Glomerular endothelial cell (primary cell): Measurements from ENCODE around the gene URM1. TPM values are rescaled to one million over a fixed set of nuclear protein-coding genes. Genes with fewer than 3 reads are reported as not detected.
A peak's percentile ranks its signal among the peaks of the same experiment; 100 is the strongest.
"Not testable (repeated sequence)": the region's sequence is repeated elsewhere in the genome, so short reads cannot be mapped to it uniquely, and the experiment has no call there.

Experiments
- DNase-seq: peaks from one replicate; pipeline ENCODE4 v3.0.0-alpha.2; 2011; ENCODE audit warnings: low read depth, low spot score; ENCODE audit errors: extremely low read depth
- total RNA-seq: library from RNA; depleted of rRNA; stranded (reverse); fragments of >200 nt; gene quantifications from 2 replicates; pipeline ENCODE4 v1.2.3, GENCODE V29; 2015

Gene URM1
- total RNA-seq, 1 donor from 2014 or later = 45.1 TPM

DNA sequence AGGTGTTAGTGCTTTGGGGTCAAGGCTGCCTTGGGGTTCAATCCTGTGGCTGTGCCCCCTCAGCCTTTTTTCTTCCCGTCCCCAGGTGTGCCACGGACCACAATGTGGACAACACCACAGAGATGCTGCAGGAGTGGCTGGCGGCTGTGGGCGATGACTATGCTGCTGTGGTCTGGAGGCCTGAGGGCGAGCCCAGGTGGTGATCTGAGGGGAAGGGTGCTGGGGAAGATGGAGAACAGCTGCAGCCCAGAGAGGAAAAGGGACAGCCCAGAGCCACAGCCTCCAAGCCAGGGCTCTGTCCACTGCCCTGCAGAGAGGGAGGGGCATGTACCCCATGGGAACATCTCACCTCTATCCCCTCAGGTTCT is 51.6 kb downstream of the URM1 start:
- no peak for DNase-seq

GRCh38 chr9:128423356-128423755 is 52.2 kb downstream of the URM1 start:
- DNase-seq = not testable (repeated sequence)

DNA sequence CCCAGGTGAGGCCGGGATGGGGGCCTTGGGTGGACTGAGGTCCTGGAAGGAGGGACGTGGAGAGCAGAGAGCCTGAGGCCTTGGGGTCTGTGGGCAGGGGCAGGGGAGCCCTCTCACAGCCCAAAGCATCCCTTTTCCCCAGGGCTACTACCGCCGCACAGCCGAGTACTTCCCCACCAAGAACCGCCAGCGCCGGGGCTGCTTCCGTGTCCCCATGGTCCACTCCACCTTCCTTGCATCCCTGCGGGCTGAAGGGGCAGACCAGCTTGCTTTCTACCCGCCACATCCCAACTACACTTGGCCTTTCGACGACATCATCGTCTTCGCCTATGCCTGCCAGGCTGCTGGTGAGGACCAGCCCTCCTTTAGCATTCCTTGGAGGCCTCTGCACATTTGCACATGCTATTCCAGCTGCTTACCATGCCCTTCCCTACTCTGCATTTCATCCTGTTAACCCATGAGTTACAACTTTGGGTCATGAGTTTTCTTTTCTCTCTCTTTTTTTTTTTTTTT is 53.1 kb downstream of the URM1 start:
- DNase-seq = no peak

- peak; percentile 16 for DNase-seq
Observed at GRCh38 chr9:128428644-128429512, 57.7 kb downstream of the URM1 start.

DNA sequence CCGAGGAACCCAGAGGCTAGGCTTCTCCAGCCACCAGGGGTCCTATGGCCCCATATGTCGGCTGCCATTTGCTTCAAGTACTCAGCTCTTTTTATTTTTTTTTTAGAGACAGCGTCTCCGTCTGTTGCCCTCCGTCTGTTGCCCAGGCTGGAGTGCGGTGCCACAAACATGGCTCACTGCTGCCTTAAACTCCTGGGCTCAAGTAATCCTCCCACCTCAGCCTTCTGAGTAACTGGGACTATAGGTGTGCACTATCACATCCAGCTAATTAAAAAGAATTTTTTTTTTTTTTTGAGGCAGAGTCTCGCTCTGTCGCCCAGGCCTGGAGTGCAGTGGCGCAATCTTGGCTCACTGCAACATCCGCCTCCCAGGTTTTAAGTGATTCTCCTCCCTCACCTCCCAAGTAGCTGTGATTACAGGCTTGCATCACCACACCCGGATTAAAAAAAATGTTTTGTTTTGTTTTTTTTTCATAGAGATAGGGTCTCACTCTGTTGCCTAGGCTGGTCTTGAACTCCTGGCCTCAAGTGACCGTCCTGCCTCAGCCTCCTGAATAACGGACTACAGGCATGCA is 58.4 kb downstream of the URM1 start:
- no peak for DNase-seq

DNA sequence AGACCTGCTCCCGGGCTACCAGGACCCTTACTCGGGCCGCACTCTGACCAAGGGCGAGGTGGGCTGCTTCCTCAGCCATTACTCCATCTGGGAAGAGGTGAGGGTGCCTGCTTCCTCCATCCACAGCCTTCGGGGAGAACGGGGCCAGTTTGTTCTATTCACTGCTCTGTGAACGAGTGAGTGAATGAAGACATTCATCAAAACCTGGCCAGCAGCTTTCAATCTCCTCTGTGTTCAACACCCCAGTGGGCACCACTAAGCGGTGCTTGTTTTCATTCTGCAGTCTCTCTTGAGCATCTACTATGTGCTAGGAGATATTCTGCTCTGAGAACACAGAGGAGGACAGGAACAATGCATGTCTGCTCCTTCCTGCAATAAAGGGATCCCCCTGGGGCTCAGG is 60.0 kb downstream of the URM1 start:
- DNase-seq = no peak

- no peak for DNase-seq
Observed at GRCh38 chr9:128434340-128434739, 63.2 kb downstream of the URM1 start.

- no peak for DNase-seq
Observed at GRCh38 chr9:128435611-128436010, 64.4 kb downstream of the URM1 start.

DNA sequence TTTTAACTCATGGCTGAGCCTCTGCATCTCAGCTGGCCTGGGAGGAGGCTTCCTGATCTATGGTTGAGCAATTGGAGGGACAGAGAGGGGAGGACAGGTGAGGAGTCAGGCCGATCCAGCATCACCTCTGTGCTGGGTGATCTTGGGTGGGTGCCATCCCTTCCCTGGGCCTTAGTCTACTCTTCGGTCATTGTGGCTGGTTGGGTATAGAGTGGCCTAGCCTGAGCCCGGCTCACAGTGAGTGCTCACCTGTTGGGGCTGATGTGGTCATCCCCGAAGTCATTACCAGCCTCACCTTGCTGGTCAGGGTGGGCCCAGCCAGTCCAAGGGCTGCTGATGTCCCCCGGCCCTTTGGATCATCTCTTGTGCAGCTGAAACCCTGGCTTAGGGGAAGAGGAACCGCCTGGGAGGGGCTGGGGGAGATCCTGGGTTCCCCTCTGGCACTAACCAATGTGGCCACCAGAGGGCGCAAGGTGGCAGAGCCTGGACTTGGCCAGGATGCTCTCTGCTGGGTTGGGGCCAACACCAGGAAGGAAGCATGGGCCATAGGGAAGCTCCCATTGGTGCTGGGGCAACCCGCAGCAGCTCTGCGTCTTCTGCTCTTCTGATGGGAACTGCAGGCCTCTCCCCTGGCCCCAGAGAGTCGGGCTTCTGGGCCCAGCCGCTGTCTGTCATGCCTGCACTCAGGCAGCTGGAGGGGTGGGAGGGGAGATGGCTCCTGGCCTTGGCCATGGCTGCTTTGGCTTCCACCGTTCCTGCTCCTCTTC is 67.4 kb downstream of the URM1 start:
- peak; percentile 39 for DNase-seq

- no peak for DNase-seq
Observed at GRCh38 chr9:128439273-128439672, 68.1 kb downstream of the URM1 start.

Other genes with a start within 250 kb of the URM1 start
- gene PTGES2, start 243.6 kb upstream of the URM1 start, total RNA-seq = 63.4 and 68.6 TPM in 2 replicates
- gene LCN2, start 221.9 kb upstream of the URM1 start, total RNA-seq = not detected in 2 replicates
- gene BBLN, start 211.1 kb upstream of the URM1 start, total RNA-seq = 274 and 308 TPM in 2 replicates
- 68.1 and 69.4 TPM in 2 replicates for gene CIZ1, start 179.8 kb upstream of the URM1 start, total RNA-seq
- gene DNM1, start 168.0 kb upstream of the URM1 start, total RNA-seq = 2.7 and 7.9 TPM in 2 replicates
- gene GOLGA2, start 95.4 kb upstream of the URM1 start, total RNA-seq = 62.4 and 138 TPM in 2 replicates
- gene SWI5, start 95.1 kb upstream of the URM1 start, total RNA-seq = 28.4 and 37.8 TPM in 2 replicates
- gene TRUB2, start 48.9 kb upstream of the URM1 start, total RNA-seq = 11.3 and 13.5 TPM in 2 replicates
- gene COQ4, start 48.5 kb upstream of the URM1 start, total RNA-seq = 50.3 and 56.0 TPM in 2 replicates
- 42.7 and 45.1 TPM in 2 replicates for gene SLC27A4, start 30.8 kb upstream of the URM1 start, total RNA-seq
- gene CERCAM, start 49.5 kb downstream of the URM1 start, total RNA-seq = 56.8 and 81.3 TPM in 2 replicates
- gene ODF2, start 84.6 kb downstream of the URM1 start, total RNA-seq = 19.8 and 36.9 TPM in 2 replicates
- 14.4 and 21.6 TPM in 2 replicates for gene GLE1, start 133.3 kb downstream of the URM1 start, total RNA-seq
- gene SPTAN1, start 181.2 kb downstream of the URM1 start, total RNA-seq = 383 and 476 TPM in 2 replicates